Hepatocyte (in vitro differentiated cells): ENCODE results near the gene MTR.

Experiments used
- EZH2phosphoT487 ChIP-seq: fragments of 200-600 bp; sonication (generic); IDR thresholded peaks from one replicate; pipeline ENCODE4 v1.6.1; 2018; ENCODE audit warnings: antibody characterized with exemption, mild to moderate bottlenecking, low read depth, moderate library complexity; ENCODE audit not compliant: unreplicated experiment, severe bottlenecking
- TF ChIP-seq, protein P1 (sequence below): fragments of 200-600 bp; sonication (generic); IDR thresholded peaks from 2 replicates; pipeline ENCODE4 v1.5.1; 2016; ENCODE audit warnings: antibody characterized with exemption, mild to moderate bottlenecking; ENCODE audit not compliant: poor library complexity

DNA sequence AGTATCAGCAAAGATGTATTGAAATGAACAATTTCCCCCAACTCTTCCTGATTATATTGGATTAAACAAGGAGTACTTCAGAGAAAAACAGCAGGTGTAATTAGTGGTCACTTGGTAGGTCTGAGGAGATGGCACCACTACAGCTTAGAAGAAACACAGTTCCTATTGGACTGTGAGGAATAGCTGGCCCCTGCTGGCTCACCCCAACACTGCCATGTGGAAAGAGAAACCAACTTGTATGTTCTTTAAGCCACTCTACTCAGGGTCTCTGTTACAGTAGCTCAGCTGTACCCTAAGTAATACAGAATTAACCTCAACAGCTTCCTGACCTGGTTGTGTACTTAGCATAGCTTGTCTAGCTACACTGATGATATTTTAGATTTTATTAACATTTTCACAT lies 26.5 kb upstream of the MTR start:
- no peak for TF ChIP-seq EZH2phosphoT487
- TF ChIP-seq, protein P1, sequence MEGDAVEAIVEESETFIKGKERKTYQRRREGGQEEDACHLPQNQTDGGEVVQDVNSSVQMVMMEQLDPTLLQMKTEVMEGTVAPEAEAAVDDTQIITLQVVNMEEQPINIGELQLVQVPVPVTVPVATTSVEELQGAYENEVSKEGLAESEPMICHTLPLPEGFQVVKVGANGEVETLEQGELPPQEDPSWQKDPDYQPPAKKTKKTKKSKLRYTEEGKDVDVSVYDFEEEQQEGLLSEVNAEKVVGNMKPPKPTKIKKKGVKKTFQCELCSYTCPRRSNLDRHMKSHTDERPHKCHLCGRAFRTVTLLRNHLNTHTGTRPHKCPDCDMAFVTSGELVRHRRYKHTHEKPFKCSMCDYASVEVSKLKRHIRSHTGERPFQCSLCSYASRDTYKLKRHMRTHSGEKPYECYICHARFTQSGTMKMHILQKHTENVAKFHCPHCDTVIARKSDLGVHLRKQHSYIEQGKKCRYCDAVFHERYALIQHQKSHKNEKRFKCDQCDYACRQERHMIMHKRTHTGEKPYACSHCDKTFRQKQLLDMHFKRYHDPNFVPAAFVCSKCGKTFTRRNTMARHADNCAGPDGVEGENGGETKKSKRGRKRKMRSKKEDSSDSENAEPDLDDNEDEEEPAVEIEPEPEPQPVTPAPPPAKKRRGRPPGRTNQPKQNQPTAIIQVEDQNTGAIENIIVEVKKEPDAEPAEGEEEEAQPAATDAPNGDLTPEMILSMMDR = no peak
